Osteoblast (primary cell): ENCODE data around the gene HMCN1. TPM values are rescaled to one million over a fixed set of nuclear protein-coding genes. Genes with fewer than 3 reads are reported as not detected.
A peak's percentile ranks its signal among the peaks of the same experiment; 100 is the strongest.

Experiments
- DNase-seq: peaks from one replicate; pipeline ENCODE4 v3.0.0; 2011; ENCODE audit warnings: low spot score, mixed read lengths; ENCODE audit not compliant: insufficient read length; ENCODE audit errors: missing footprints
- H2AFZ ChIP-seq: 2 replicates; pipeline ENCODE4 v1.6.0; 2011; ENCODE audit warnings: mild to moderate bottlenecking, low read length
- H3K27ac ChIP-seq: 2 replicates; pipeline ENCODE4 v1.5.1; 2011; ENCODE audit warnings: mild to moderate bottlenecking, low read depth, low read length, moderate library complexity
- H3K27me3 ChIP-seq: 2 replicates; pipeline ENCODE4 v1.6.0; 2012; ENCODE audit warnings: mild to moderate bottlenecking, control low read depth, inconsistent platforms, low read length, moderate library complexity; ENCODE audit not compliant: insufficient read depth
- H3K36me3 ChIP-seq: 2 replicates; pipeline ENCODE4 v1.5.1; 2011; ENCODE audit warnings: mild to moderate bottlenecking, low read length, control low read depth, moderate library complexity; ENCODE audit not compliant: insufficient read depth
- H3K4me1 ChIP-seq: 2 replicates; pipeline ENCODE4 v1.5.1; 2011; ENCODE audit warnings: mild to moderate bottlenecking, low read length, control low read depth, moderate library complexity; ENCODE audit not compliant: insufficient read depth
- H3K4me2 ChIP-seq: 2 replicates; pipeline ENCODE4 v1.6.0; 2011; ENCODE audit warnings: mild to moderate bottlenecking, low read length; ENCODE audit not compliant: insufficient read depth
- H3K4me3 ChIP-seq: fragments of 200-600 bp; sonication (generic); 3 replicates; pipeline ENCODE4 v1.5.1; 2012; ENCODE audit warnings: mild to moderate bottlenecking, low read length, inconsistent platforms; ENCODE audit not compliant: insufficient read depth
- H3K79me2 ChIP-seq: 2 replicates; pipeline ENCODE4 v1.6.0; 2012; ENCODE audit warnings: mild to moderate bottlenecking, low read length, control low read depth, inconsistent platforms; ENCODE audit not compliant: insufficient read depth
- H3K9me3 ChIP-seq: 2 replicates; pipeline ENCODE4 v1.5.1; 2011; ENCODE audit warnings: low read depth, low read length, control low read depth
- H4K20me1 ChIP-seq: 2 replicates; pipeline ENCODE4 v1.6.0; 2012; ENCODE audit warnings: mild to moderate bottlenecking, low read length, control low read depth; ENCODE audit not compliant: insufficient read depth
- CTCF ChIP-seq: IDR thresholded peaks from 2 replicates; pipeline ENCODE4 v1.5.1; 2011; ENCODE audit warnings: mild to moderate bottlenecking, low read depth, low read length, moderate library complexity; ENCODE audit errors: extremely low read depth
- total RNA-seq: library from RNA; depleted of rRNA; stranded (reverse); fragments of >200 nt; gene quantifications from 2 replicates; pipeline ENCODE4 v1.2.3, GENCODE V29; 2012

HMCN1 gene
- total RNA-seq: 178 and 269 TPM in 2 replicates

GRCh38 chr1:185733818-185734735 lies at the start of gene HMCN1:
HMCN1 (plus strand) TSS chr1:185734391; CDS start chr1:185734780, 389 bp downstream.
- H4K20me1 ChIP-seq: no peaks in the 10 kb centered on the region
- H2AFZ ChIP-seq: peak within 1 kb of the TSS; percentile 99
- H3K4me3 ChIP-seq: peak within 1 kb of the TSS; percentile 78
- H3K27me3 ChIP-seq: no peaks in the 10 kb centered on the region
- peak within 1 kb of the TSS; percentile 88 for H3K4me2 ChIP-seq
- no peaks in the 10 kb centered on the region for H3K79me2 ChIP-seq
- TF ChIP-seq CTCF: peak; percentile 57
- no peaks in the 10 kb centered on the region for H3K9me3 ChIP-seq
- peak within 1 kb of the TSS; percentile 57 for H3K27ac ChIP-seq
- no peaks in the 10 kb centered on the region for H3K36me3 ChIP-seq
- H3K4me1 ChIP-seq: peaks cover 9% of the 10 kb centered on the region
- peak; percentile 83 for DNase-seq

GRCh38 chr1:185686821-185687778 lies 47.1 kb upstream of the HMCN1 start:
- H4K20me1 ChIP-seq: no peaks in the 10 kb centered on the region
- H3K79me2 ChIP-seq: no peaks in the 10 kb centered on the region
- H3K9me3 ChIP-seq: no peaks in the 10 kb centered on the region
- no peak overlapping the region for H3K4me3 ChIP-seq
- DNase-seq: no peak
- H3K36me3 ChIP-seq: no peaks in the 10 kb centered on the region
- H3K4me1 ChIP-seq: no peaks in the 10 kb centered on the region
- no peak for TF ChIP-seq CTCF
- H3K27ac ChIP-seq: no peak overlapping the region
- H3K4me2 ChIP-seq: no peak overlapping the region
- H3K27me3 ChIP-seq: no peaks in the 10 kb centered on the region
- no peak overlapping the region for H2AFZ ChIP-seq

- Histone ChIP-seq H3K27ac (no peak overlapping the region), H3K79me2 (no peaks in the 10 kb centered on the region), H2AFZ (no peak overlapping the region), H3K9me3 (no peaks in the 10 kb centered on the region), H4K20me1 (no peaks in the 10 kb centered on the region), H3K4me1 (no peaks in the 10 kb centered on the region), H3K4me3 (no peak overlapping the region), H3K4me2 (no peak overlapping the region), H3K36me3 (no peaks in the 10 kb centered on the region), H3K27me3 (no peaks in the 10 kb centered on the region)
- DNase-seq: no peak
- no peak for TF ChIP-seq CTCF
Observed at GRCh38 chr1:185690527-185690926, 43.7 kb upstream of the HMCN1 start.

- Histone ChIP-seq H3K27ac (no peak overlapping the region), H3K4me2 (peak overlapping the region; percentile 21), H3K4me3 (peak overlapping the region; percentile 4), H2AFZ (peak overlapping the region; percentile 64), H3K79me2 (no peaks in the 10 kb centered on the region), H4K20me1 (no peaks in the 10 kb centered on the region), H3K36me3 (no peaks in the 10 kb centered on the region), H3K27me3 (no peaks in the 10 kb centered on the region), H3K4me1 (no peaks in the 10 kb centered on the region), H3K9me3 (no peaks in the 10 kb centered on the region)
- no peak for DNase-seq
- TF ChIP-seq CTCF: no peak
Observed at GRCh38 chr1:185693654-185694053, 40.5 kb upstream of the HMCN1 start.
